HG03039 (cell line): ENCODE data around the gene KMT2A.
"Not testable (repeated sequence)": the region's sequence is repeated elsewhere in the genome, so short reads cannot be mapped to it uniquely, and the experiment has no call there.

Experiments
- ATAC-seq: cut with Tn5 transposase; IDR thresholded peaks from one replicate; pipeline ENCODE4 v1.9.1; 2021; ENCODE audit warnings: mild to moderate bottlenecking, moderate library complexity; ENCODE audit not compliant: unreplicated experiment

KMT2A gene

GRCh38 chr11:118435893-118436624 is at the start of gene KMT2A:
Gene KMT2A (plus strand): TSS chr11:118436492. CDS start chr11:118436513, 21 bp downstream.
- ATAC-seq, result peak; percentile 60

DNA sequence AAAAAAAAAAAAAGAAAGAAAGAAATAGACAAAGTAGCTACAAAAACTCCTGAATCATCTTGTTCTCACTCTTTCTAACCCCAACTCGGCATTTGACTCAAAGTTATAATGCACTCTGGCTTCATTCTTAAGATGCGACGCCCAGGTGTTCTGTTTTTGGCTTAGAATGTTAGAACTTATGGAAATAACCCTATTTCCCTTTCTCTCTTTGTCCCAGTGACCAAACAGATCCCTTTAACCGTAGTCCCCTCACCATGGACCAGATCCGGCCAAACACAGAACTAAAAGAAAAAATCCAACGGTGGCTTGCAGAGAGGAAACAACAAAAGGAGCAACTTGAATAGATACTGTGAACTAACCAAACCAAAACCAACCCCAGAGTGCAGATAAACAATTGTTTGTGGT is 40.2 kb upstream of the KMT2A start:
- no peak for ATAC-seq

GRCh38 chr11:118397448-118397847 is 38.8 kb upstream of the KMT2A start:
- ATAC-seq, result no peak

DNA sequence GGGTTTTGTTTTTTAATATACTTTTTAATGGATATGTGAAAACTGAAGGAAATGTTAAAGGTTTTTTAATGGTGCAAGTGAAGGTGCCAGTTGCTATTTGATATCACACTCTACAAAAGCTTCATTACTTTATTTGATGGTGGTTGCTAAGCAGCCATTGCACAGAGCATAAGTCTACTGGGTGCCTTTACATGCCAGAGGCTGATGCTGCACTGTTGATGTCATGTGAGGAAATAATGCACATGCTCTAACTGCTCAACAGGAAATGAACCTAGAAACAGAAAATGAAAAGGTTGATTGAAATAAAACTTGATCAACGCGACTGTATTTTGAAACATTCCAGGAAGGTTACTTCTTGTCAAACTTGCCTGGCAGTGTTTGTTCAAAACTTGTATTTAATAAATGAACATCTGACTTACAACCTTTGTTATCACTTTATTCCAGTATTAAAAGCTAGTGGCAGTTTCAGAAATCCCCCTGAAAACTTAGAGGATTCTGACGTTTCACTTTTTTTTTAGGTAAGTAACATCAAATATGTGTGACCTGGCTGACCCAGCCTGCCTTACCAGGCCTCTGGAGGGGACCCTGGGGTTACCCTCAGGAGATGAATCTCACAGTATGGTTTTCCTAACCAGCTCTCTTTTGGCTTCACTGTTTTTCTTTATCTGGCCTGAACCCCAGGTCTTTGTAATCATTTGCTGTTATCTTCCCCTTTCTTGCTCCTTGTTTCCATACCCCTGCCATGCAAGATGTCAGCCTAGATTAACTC is 37.3 kb upstream of the KMT2A start:
- no peak for ATAC-seq

- ATAC-seq, result no peak
These were observed 35.0 kb upstream of the KMT2A start, which contains the start of gene ATP5MG for GRCh38 chr11:118401151-118401879. Gene ATP5MG (plus strand): TSS chr11:118401606. CDS start chr11:118401666, 60 bp downstream.

DNA sequence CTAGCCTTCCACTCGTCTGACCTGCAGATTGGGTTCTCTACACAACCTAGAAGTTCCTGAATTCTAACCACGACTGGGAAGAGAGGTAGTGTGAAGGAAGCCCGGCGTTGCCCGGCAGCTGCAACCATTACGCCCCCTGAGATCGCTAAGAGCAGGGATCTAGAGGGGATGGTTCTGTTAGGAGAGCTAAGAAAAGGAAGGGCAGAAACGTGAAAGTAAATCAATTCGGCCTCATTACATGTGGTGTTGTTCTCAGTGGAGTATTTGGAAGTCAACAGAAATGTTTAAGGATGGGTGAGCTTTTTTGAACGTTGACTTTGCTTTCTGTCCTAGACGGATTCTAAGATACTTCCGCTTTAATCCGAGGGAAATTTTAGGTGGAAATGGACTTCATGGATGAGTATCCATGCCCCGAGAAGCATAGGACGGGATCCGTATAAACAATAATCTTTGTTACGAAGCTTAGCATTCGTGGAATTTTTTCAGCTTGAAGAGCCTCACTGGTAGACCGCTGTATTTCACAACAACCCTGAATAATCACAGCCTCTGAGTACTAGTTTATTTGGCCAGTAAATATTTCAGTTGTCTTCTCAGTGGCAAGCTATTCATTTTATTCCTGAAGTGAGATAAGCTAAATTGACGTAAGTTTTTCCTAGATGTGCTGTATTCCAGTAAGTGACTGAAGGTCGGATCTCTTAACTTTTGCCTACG is 34.3 kb upstream of the KMT2A start:
- ATAC-seq, result no peak

DNA sequence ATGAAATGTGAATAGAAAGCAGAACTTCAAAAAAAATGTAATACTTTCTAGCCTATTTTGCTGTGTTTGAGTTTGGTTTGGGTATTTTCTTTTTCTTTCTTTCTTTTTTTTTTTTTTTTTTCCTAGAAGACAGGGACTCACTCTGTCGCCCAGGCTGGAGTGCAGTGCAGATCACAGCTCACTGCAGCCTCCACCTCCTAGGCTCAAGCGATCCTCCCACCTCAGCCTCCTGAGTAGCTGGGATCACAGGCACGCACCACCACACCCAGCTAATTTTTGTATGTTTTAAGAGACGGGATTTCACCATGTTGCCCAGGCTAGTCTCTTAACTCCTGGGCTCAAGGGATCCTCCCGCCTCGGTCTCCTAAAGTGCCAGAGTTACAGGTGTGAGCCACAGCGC is 33.7 kb upstream of the KMT2A start:
- ATAC-seq, result not testable (repeated sequence)

DNA sequence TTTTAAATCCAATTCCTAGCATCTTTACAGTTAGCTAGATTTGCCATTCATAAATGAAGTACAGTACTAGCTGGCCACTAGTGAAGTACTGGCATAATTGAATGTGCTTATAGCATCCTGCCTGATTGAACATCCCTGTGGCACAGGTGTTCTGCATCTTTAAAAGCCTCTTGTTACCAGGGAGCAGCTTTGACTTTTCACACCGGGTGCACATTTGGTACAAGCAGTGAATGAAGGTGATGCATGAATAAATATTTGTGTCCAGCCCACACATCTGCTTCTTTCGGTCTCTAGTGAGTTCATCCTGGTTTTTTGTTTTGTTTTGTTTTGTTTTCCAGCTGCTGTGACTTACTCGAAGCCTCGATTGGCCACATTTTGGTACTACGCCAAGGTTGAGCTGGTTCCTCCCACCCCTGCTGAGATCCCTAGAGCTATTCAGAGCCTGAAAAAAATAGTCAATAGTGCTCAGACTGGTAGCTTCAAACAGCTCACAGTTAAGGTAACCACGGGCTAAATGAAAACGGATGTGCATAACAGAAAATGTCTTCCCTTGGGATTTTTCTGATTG is 29.6 kb upstream of the KMT2A start:
- ATAC-seq, result no peak

DNA sequence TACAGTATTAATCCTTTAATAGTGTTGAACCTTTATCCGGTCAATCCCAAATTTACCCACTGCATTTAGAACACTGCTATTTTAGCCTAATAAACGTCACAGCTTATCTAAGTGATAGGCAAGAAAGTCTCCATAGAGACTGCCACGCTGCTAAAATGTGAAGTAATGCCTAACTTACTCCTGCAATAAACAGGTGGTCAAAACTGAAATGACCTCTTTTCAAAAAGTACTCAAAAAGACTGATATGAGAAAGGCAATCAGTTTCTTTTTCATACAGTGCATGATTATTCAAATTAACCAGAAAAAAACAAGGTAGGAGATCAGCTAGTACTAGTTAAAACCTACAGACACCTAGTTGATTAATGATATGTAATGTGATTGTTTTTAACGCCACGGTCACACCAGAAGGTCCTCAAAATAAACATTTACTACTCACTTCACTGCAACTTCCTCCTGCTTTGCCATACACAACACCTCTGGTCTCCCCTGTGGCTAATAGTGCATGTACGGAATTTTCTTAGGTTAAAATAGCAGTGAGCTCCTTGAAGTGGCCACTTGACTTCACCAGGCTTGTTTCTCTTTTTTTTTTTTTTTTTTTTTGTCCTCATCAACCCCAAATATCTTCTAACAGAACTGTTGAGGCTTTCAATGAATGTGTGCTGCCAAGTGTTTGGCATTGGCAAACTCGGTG is 26.1 kb upstream of the KMT2A start:
- ATAC-seq, result no peak

- no peak for ATAC-seq
These were observed 24.8 kb upstream of the KMT2A start for GRCh38 chr11:118411530-118411929.

GRCh38 chr11:118412921-118413320 is 23.4 kb upstream of the KMT2A start:
- ATAC-seq, result no peak

DNA sequence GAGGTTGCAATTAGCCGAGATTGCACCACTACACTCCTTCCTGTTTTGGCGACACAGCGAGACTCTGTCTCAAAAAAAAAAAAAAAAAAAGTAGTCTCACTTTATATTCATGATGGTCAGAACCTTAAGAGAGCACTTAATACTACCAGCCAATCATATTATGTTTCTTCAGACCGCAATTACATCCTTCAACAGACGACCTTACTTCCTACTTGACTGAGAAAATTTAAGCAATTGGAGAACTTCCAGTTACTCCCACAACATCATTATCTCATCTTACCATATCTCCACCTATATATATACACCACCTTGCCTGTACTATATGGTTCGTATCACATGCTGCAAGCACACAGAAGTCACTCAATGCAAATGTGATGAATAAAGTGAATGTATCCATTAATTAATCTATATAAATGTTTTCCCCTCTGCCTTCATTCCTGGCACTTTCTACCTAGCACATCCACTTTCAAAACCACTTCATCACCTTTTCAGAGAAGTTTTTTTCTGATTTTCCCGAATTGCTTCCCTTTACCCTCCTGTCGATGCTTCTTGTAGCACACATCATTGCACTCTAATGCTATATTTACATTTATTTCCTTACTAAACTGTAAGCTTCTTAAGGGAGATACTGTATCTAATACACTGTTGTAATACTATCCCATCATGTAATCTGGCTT is 21.1 kb upstream of the KMT2A start:
- ATAC-seq, result no peak

DNA sequence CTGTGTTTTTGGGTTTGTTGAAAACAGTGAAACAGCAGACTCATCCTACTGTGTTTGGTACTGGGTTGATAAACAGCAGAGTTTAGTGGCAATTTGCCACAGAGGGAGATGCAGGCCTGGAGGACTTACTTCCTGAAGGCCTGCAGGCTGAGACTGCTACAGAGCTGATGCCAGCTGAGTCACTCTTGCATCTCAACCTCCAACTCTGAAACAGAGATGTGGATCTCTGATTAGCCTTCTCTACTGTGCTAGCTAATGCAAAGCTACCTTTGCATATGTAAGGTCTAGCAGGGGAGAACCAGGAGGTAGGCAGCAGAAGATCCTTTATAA is 20.6 kb upstream of the KMT2A start:
- ATAC-seq, result no peak

GRCh38 chr11:118416900-118417299 is 19.4 kb upstream of the KMT2A start:
- not testable (repeated sequence) for ATAC-seq

GRCh38 chr11:118417801-118418200 is 18.5 kb upstream of the KMT2A start:
- no peak for ATAC-seq

GRCh38 chr11:118418766-118419165 is 17.5 kb upstream of the KMT2A start:
- ATAC-seq, result no peak

DNA sequence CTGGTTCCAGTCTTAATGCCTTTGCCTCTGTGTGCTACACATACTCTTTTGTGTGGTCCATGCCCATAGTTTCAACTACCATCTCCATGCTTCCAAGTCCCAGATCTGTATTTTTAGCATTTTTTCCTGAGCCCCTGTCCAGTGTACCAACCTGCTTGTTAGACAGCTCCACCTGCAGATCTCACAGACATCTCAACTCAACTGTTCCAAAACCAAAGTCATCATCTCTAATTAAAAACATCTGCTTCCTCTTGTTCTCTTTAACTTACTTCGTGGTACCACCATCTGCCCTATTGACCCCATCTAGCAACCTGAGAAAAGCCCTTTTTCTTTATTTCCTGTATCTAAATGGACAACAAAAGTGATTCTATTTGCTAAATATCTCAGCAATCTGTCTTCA is 8.6 kb upstream of the KMT2A start:
- ATAC-seq, result no peak

- no peak for ATAC-seq
These were observed 5.3 kb upstream of the KMT2A start for GRCh38 chr11:118430956-118431355.

DNA sequence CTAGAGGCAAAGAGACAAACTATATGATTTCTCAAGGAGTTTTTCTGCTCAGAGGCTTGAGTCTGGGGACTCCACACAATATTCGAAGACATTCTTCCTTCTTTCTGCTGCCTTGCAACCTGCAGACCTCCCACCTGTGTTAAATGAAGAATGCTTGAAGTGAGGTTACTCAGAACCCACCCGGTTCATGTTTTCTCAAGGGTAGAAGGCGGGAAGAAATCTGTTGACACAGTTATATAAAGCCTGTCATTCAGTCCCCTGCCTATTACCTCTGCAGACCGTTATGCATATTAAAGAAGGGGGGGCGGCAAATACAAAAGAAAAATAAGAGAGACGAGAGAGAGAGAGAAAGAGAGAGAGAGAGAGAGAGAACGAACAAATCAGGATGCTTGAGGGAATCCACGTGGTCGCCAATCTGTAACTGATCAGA is 2.2 kb upstream of the KMT2A start:
- ATAC-seq, result no peak
